ENCODE results near the gene SLC24A3.

SLC24A3 gene

GRCh38 chr20:19761841-19762240, 549.4 kb downstream of the SLC24A3 start:
- DNase-seq, result no peak

GRCh38 chr20:19764207-19764606, 551.8 kb downstream of the SLC24A3 start:
- DNase-seq, result no peak

GRCh38 chr20:19765266-19765665, 552.8 kb downstream of the SLC24A3 start:
- no peak for DNase-seq

GRCh38 chr20:19765913-19766312, 553.5 kb downstream of the SLC24A3 start:
- no peak for DNase-seq

GRCh38 chr20:19767070-19767469, 554.6 kb downstream of the SLC24A3 start:
- no peak for DNase-seq

- no peak for DNase-seq
Measured at GRCh38 chr20:19768325-19768842, 555.9 kb downstream of the SLC24A3 start.

- no peak for DNase-seq
Measured at GRCh38 chr20:19769507-19769906, 557.1 kb downstream of the SLC24A3 start.

- no peak for DNase-seq
Measured at GRCh38 chr20:19770375-19770774, 557.9 kb downstream of the SLC24A3 start.

GRCh38 chr20:19771031-19771430, 558.6 kb downstream of the SLC24A3 start:
- DNase-seq, result no peak

Data from hypothalamus (tissue), 51 donors.